ENCODE data around the gene CEP112. TPM values are rescaled to one million over a fixed set of nuclear protein-coding genes. Genes with fewer than 3 reads are reported as not detected.

Gene CEP112
- total RNA-seq, 1 donor from 2014 or later: 9.7 TPM

- DNase-seq (ENCODE audit: low spot score): no peak
- no peak overlapping the region for H3K4me3 Mint-ChIP-seq
- Histone ChIP-seq H3K27me3 (no peaks in the 10 kb centered on the region), H4K20me1 (ENCODE audit: low read depth) (no peaks in the 10 kb centered on the region), H3K36me3 (no peaks in the 10 kb centered on the region), H3F3A (ENCODE audit: low read depth) (no peaks in the 10 kb centered on the region), H3K79me2 (ENCODE audit: low read depth) (no peaks in the 10 kb centered on the region), H3K4me2 (no peak overlapping the region), H3K4me3 (no peak overlapping the region), H2AFZ (replicated peaks) (no peak overlapping the region), H3K9ac (no peak overlapping the region), H3K4me1 (no peaks in the 10 kb centered on the region), H3K9me3 (ENCODE audit: low read depth) (no peaks in the 10 kb centered on the region), H3K27ac (no peak overlapping the region)
- H3K27me3 Mint-ChIP-seq (ENCODE audit: insufficient read depth, low read depth): peaks cover 2% of the 10 kb centered on the region
- H3K9me3 Mint-ChIP-seq: no peaks in the 10 kb centered on the region
- H3K27ac Mint-ChIP-seq: no peak overlapping the region
- TF ChIP-seq CTCF (IDR thresholded peaks at IDR 0.05) (no peak), EZH2phosphoT487 (IDR thresholded peaks at IDR 0.05) (no peak), EZH2 (IDR thresholded peaks at IDR 0.05) (no peak)
- H3K36me3 Mint-ChIP-seq: peaks cover 30% of the 10 kb centered on the region
- peaks cover 38% of the 10 kb centered on the region for H3K4me1 Mint-ChIP-seq
Measured at GRCh38 chr17:65633146-65633881, 558.6 kb downstream of the CEP112 start.

DNA sequence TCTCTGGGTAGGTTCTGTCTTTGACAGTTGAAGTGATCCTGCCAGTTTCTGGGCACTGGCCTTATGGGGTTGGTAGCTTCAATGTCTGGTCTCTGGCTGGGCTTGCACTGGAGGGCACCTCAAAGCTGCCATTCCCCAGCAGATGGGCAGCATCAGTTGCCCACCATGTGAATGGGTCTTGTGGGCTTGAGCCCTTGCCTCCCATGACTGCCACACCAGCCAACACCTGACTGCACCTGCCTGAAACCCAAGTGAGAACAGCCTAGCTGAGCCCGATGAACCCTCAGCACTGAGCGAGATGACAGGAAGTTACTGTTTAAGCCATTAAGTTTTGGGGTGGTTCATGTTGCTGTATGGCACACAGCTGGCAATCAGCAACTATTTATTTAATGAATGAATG lies 561.4 kb downstream of the CEP112 start:
- H3K36me3 Mint-ChIP-seq: peaks cover 21% of the 10 kb centered on the region
- Histone ChIP-seq H3K4me3 (no peak overlapping the region), H3K4me2 (no peak overlapping the region), H3K9ac (no peak overlapping the region), H4K20me1 (ENCODE audit: low read depth) (no peaks in the 10 kb centered on the region), H3K4me1 (no peaks in the 10 kb centered on the region), H3K27me3 (no peaks in the 10 kb centered on the region), H3K79me2 (ENCODE audit: low read depth) (no peaks in the 10 kb centered on the region), H2AFZ (replicated peaks) (no peak overlapping the region), H3K36me3 (no peaks in the 10 kb centered on the region), H3K9me3 (ENCODE audit: low read depth) (no peaks in the 10 kb centered on the region), H3F3A (ENCODE audit: low read depth) (no peaks in the 10 kb centered on the region), H3K27ac (no peak overlapping the region)
- H3K27ac Mint-ChIP-seq: no peak overlapping the region
- no peak for TF ChIP-seq EZH2phosphoT487 (IDR thresholded peaks at IDR 0.05)
- no peak for TF ChIP-seq CTCF (IDR thresholded peaks at IDR 0.05)
- no peak for TF ChIP-seq EZH2 (IDR thresholded peaks at IDR 0.05)
- no peaks in the 10 kb centered on the region for H3K27me3 Mint-ChIP-seq (ENCODE audit: insufficient read depth, low read depth)
- DNase-seq (ENCODE audit: low spot score): no peak
- H3K4me1 Mint-ChIP-seq: peaks cover 46% of the 10 kb centered on the region
- H3K9me3 Mint-ChIP-seq: peaks cover 3% of the 10 kb centered on the region
- no peak overlapping the region for H3K4me3 Mint-ChIP-seq

DNA sequence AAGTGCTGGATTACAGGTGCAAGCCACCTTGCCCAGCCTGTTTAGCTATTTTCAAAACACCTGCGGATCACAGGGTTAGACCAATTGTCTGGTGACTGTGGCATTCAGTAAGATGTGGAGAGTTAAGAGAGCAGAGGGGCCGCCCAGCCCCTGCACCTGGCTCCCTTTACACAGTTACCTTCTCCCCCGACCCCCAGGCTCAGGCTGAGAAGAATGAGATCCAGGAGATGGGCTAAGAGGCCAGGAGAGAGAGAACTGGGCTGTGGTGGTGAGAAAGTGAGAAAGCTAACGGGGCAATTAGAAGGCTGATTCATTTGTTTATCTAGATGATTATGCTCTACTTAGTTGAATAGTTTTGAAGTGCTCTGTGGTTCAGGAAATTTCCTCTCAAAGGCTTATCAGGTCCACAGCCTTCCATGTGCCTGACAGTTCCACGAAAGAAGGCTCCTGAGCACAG lies 562.7 kb downstream of the CEP112 start:
- Mint-ChIP-seq H3K27me3 (ENCODE audit: insufficient read depth, low read depth) (no peaks in the 10 kb centered on the region), H3K9me3 (peaks cover 9% of the 10 kb centered on the region), H3K36me3 (peaks cover 26% of the 10 kb centered on the region), H3K27ac (peak overlapping the region; percentile 57), H3K4me3 (no peak overlapping the region), H3K4me1 (peaks cover 54% of the 10 kb centered on the region)
- Histone ChIP-seq H2AFZ (replicated peaks) (no peak overlapping the region), H3K4me1 (no peaks in the 10 kb centered on the region), H3K9me3 (ENCODE audit: low read depth) (no peaks in the 10 kb centered on the region), H3K27ac (no peak overlapping the region), H3K36me3 (no peaks in the 10 kb centered on the region), H3K27me3 (no peaks in the 10 kb centered on the region), H3K4me3 (no peak overlapping the region), H3K79me2 (ENCODE audit: low read depth) (no peaks in the 10 kb centered on the region), H3F3A (ENCODE audit: low read depth) (no peaks in the 10 kb centered on the region), H4K20me1 (ENCODE audit: low read depth) (no peaks in the 10 kb centered on the region), H3K4me2 (no peak overlapping the region), H3K9ac (no peak overlapping the region)
- TF ChIP-seq EZH2phosphoT487 (IDR thresholded peaks at IDR 0.05) (no peak), EZH2 (IDR thresholded peaks at IDR 0.05) (no peak), CTCF (IDR thresholded peaks at IDR 0.05) (no peak)
- DNase-seq (ENCODE audit: low spot score): no peak

Data from neural progenitor cell (in vitro differentiated cells).